NCI-H526 treated with DMSO at 0.1 percent for 48 hours (cell line): ENCODE data around the gene FOXF2.
"Not testable (repeated sequence)": the region's sequence is repeated elsewhere in the genome, so short reads cannot be mapped to it uniquely, and the experiment has no call there.

Source experiments
- DNase-seq: peaks from one replicate; lab custom pipeline; 2025; lab: John Stamatoyannopoulos, UW

FOXF2 gene

DNA sequence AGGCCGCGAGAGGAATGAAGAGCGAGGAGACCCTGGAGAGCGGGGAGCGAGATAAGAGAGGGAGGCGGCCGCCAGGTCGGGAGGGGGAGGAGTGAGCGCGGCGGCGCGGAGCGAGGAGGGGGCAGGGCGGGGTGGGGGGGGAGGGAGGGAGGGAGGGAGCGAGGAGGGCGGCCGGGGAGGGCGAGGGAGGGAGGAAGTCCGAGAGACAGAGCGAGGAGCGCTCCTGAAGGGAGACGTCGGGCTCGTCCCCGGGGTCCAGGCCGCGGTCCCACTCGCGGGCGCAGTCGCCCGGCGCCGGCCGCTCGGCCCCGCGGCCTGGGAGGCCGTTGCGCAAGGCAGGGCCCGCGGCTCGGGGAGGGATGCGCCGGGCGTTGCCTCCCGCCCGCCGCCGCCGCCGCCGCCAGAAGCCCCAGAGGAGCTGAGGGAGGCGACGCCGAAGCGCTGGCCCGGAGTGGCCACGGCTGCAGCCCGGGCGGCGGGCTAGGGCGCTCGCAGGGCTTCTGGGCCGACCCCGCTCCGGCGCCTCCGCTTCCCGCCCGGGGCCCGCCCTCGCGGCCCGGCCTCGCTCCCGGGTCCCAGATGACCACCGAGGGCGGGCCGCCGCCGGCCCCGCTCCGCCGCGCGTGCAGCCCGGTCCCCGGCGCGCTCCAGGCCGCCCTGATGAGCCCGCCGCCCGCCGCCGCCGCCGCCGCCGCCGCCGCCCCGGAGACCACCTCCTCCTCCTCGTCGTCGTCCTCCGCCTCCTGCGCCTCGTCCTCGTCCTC lies at the start of gene FOXF2:
TSS of gene FOXF2 (plus strand) at position 208 of the 764 bp plus-strand sequence. CDS start at position 580, 372 bp downstream.
- no peak for DNase-seq

DNA sequence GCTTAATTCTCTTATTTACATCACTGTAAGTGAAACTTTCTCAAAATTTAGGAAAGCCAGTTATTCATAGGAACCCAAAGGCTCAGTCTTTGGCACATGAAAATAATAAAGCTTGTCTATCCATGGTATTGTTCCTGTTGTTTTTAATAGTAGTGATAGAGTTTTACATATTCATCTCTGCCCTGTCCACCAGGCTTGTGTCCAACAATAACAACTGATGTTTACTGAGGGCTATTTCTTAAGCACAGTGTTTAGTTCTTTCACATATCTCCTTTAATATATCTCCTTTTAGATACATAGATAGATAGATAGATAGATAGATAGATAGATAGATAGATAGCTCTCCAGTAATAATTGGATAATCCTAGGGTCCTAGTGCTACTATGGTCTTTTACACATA lies 43.3 kb upstream of the FOXF2 start:
- DNase-seq, result no peak

DNA sequence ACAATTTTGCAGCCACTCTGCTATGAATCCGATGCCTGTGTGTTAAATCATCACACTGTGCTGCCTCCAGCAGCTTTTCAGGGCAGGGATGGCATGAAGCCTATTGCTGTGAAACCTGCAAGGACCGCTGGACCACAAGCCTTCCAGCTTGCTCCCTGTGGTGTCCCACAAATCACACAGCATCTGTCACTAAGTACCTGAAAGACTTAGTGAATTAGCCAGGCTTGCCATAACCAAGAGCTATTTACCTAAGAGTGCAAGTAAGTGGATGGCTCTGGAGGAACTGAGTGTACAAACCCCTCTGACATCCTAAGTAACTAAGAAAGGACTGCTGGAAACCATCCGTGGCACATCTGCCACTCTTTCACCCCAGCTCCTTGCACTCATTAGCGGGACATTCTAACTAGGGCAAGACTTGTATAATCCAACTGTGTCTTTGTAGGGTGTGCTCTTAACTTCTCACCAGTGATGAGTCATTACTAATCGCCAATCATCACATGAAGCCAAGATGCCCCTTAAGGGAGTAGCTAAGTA lies 42.8 kb upstream of the FOXF2 start:
- no peak for DNase-seq

DNA sequence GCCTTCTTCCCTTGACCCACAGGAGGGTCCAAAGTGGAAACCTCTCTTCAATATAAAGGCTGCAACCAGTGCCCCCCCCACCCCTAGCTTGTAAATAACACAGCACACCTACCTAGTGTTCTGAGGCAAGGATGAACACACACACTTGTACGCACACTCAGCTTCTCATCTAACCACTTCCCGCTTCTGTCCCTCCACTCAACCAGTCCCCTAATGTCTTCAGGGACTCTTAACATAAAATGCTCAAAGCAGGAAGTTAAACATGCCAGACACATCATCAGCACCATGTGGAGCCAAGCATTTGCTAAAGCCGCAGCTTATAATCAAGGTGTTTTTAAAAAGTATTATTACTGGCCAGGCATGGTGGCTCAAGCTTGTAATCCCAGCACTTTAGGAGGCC lies 42.2 kb upstream of the FOXF2 start:
- DNase-seq, result no peak

DNA sequence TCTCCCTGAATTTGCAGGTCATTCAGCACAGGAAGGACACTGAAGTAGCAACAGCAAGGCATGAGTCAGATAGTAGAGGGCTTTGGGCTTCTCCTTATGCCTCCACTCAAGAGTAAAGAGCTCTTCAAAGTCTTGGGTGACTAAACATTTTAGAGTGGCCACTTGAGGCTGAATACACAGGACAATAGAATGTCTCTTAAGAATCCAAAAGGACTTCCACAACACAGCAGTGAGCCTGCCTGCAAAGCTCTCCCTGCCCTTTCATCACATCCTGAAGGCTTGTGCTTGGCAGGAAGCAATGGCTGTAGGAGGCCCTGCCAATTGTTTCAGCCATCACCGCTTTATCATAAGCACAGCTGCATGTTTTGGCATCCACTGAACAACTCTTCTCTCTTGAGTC lies 40.7 kb upstream of the FOXF2 start:
- no peak for DNase-seq

DNA sequence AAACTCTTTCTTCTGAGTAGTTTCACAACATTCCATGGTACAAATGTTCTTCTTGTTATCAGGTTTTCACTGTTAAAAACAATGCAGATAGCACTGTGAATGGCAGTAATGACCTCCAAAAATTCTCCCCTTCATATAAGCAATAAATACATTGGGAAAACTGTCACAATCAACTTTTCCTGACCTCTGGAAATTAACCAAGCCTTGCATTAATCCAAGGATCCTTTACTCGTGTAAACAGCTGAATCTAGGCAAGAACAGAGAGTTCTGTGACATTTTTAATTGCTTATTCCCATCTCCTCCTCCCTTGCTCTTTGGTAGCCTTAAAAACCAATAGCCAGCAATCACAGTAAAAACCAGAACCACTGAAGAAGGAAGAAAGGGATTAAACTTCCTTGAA lies 39.7 kb upstream of the FOXF2 start:
- no peak for DNase-seq

DNA sequence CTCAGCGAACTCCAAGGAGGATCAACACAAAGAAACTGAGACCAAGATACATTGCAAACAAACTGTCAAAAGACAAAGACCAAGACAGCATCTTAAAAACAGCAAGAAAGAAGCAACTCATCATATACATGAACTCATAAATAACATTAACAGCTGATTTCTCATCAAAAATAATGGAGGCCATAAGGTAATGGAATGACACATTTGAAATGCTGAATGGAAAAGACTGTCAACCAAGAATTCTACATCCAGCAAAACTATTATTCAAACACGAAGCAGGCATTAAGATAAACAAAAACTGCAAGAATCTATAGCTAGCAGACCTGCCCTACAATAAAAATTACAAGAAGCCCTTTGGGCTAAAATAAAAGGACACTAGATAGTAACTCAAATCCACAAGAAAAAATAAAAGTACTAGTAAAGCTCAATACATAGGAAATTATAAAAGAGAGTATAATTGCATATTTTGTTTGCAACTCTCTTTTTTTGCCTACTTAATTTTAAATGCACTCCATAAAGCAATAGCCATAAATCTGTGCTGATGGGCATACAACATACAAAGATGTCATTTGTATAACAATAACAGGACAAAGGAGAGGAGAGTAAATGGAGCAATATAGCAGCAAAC lies 37.9 kb upstream of the FOXF2 start:
- no peak for DNase-seq

DNA sequence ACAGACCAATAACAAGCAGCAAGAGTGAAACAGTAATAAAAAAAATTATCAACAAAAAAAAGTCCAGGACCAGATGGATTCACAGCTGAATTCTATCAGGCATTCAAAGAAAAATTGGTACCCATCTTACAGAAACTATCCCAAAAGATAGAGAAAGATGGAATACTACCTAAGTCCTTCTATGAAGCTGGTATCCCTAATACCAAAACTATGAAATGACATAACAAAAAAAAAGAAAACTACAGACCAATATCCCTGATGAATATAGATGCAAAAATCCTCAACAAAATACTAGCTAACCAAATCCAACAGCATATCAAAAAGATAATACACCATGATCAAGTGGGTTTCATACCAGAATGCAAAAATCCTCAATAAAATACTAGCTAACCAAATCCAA lies 34.3 kb upstream of the FOXF2 start:
- DNase-seq, result not testable (repeated sequence)

DNA sequence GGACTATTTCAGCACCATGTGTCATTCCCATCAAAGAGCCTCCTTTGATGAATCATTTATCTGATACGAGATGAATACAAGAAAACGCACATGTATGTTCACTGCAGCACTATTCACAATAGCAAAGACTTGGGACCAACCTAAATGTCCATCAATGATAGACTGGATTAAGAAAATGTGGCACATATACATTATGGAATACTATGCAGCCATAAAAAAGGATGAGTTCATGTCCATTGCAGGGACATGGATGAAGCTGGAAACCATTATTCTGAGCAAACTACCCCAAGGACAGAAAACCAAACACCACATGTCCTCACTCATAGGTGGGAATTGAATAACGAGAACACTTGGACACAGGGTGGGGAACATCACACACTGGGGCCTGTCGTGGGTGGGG lies 27.7 kb upstream of the FOXF2 start:
- not testable (repeated sequence) for DNase-seq

DNA sequence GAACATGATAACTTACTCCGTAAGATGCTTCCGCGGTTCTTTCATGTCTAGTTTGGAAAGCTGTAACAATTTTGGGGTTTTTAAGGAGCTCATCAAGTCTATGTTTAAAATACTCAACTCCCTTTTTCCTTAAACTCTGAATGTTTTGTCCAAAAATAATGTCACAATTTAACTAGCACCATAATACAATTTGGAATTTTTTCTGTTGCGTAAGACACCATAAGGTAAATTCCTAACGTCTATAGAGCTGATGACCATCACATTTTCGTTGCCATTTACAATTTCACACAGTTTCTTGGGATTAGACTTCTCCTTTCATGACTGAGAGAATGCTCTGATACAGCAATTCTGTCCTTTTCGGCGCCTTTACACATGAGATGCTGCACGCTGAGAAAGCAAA lies 26.7 kb upstream of the FOXF2 start:
- DNase-seq, result no peak

DNA sequence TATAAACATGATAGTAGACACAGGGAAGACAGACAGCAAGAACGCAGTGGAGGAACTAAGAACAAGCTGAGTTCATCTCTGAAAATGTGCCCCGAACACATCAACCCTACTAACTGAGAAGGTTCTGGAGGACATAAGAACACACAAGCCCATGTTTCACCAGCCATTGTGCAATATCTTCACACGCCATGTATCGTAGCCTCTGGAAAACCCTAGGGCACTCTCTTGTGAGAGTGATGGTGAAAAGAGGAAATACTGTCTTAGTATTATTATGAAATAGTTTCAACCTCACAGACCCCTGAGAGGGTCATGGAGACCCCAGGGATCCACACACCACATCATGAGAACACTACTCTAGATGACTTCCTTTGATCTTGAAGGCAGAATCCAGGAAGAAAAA lies 26.1 kb upstream of the FOXF2 start:
- DNase-seq, result no peak

DNA sequence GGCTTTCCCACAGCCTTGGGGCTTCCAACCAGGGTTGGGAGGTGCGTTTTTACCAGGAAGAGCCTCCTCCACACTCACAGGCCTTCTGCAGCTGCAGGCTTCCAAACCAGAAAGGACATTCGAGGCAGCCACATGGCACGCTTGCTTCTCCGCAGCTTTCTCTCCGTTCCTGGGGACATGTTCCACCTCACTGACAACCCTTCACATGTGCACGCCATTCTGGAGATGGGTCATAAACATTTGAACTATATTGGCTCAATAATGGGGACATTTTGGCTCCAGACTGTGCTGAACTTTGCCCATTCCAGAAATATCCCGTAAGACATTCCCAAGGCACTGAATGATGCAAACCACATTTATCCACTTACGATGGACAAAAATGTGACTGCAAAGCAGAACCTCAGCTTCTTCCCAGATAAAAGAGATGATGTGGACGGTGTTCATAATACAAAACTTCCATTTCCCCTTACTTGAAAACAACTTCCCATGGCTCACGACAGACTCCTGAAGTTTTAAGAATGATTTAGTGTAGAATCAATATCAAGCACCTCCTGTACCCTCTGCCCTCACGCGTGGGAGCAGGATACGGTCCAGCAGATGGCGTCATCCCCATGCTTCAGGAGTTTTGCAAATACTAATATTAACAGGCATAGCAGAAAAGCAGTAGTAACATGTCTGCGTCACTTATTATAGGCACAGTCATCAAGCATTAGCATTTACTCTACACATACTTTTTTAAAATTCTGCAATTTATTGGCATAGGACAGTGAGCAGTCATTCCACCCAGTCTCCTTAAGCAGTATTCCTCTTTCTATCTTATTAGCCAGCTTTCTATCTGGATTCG lies 25.4 kb upstream of the FOXF2 start:
- DNase-seq, result no peak

DNA sequence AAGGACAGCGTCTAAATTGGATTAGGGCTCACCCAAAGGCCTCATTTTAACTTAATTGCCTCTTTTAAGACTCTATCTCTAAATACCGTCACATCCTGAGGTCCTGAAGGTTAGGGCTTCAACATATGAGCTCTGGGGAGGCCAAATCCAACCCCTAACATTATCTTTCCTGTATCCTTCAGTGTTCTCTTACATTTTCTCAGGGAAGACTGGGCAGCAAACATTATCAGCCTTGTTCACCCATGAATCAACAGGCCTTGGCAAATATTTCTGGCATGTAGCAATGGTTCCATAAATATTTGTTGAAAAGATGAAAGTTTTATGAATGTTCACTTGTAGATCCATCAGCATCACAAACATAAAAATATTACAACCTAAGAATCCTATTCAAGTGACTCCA lies 24.6 kb upstream of the FOXF2 start:
- DNase-seq, result no peak

DNA sequence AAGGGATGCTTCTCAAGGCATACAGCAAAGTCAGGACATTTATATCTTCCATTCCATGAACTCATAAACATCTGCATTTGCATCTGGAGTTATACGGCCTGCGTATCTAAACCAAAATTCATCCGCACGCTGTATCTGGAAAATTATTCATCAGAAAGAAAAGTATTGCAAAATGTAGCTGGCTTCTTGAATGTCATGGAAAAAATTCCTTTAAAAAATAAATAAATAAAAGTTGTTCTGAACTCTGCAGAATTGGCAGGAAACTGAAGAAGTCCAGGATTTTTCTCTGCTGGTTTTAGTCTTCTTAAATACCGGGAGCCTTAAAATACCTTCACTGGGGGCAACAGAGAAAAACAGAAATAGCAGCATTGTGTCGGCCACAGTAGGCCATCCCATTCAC lies 23.7 kb upstream of the FOXF2 start:
- no peak for DNase-seq

DNA sequence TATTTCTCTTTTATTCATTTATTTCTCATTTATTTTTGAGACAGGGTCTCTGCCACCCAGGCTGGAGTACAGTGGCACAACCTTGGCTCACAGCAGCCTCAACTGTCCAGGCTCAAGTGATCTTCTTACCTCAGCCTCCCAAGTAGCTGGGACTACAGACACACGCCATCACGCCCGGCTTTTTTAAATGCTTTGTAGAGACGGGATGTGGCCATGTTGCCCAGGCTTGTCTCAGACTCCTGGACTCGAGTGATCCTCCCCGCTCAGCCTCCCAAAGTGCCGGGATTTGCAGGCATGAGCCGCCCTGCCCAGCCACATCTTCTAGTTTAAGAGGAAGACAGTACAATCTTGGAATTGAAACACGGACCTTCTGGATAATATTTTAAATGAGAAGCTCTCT lies 21.6 kb upstream of the FOXF2 start:
- no peak for DNase-seq

DNA sequence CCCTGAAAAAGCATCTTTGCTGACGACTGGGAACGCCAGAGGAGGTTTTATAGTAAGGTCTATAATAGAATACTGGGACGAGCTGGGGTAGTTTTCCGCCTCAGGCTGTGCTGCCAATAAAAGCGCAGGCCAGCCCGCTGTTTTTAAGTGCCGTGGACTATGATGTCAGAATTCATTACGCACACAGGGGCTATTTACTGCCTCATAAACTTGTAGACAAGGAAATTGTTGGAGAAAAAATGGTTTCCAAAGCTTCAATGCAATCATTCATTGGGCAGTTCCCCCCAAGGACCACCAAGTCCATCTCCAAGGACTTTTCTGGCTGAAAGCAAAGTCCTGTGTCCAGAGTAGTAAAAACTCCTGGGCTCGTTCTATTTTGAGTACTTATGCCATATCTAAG lies 20.4 kb upstream of the FOXF2 start:
- no peak for DNase-seq

DNA sequence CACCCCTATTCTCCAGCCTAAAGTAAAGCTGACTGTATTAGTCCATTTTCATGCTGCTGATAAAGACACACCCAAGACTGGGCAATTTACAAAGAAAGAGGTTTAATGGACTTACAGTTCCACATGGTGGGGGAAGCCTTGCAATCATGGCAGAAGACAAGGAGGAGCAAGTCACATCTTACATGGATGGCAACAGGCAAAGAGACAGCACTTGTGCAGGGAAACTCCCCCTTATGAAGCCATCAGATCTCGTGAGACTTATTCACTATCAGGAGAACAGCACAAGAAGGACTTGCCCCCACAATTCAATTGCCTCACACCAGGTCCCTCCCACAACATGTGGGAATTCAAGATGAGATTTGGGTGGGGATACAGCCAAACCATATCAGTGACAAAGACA lies 19.7 kb upstream of the FOXF2 start:
- DNase-seq, result not testable (repeated sequence)

DNA sequence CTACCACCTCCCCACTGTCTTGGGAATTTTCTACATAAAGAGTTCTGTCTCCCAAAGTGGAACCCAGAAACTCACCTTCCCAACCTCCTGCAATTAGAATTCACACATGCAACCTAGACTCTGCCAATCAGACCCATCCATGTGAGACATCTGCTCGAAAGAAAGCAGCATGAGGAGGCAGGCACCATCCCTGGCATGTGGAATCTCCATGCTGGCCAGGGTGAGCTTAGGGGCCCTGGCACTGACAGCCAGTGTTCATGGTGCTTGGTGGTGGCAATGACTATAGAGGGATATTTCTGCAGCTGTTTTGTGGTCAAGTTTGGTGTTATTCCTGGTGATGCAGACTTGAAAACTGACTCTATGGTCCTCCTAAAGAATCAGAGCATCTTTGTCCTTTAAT lies 17.4 kb upstream of the FOXF2 start:
- no peak for DNase-seq

DNA sequence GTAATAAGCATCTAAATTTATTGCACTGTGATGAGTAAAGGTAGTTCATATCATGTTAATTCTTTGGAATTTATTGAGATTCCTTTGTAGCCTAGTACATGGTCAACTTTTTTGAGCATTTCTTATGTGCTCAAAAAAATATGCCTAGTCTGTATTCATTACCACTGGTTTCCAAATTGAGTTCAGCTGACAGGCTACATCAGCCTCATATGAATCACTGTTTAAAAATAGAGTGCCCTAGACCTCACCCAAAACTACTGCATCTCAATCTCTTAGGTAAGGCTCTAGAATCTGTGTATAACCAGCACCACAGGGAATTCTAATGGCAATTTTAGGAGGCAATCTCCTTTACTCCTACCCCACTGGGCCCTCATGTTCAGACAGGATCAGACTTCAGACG lies 16.7 kb upstream of the FOXF2 start:
- DNase-seq, result no peak

DNA sequence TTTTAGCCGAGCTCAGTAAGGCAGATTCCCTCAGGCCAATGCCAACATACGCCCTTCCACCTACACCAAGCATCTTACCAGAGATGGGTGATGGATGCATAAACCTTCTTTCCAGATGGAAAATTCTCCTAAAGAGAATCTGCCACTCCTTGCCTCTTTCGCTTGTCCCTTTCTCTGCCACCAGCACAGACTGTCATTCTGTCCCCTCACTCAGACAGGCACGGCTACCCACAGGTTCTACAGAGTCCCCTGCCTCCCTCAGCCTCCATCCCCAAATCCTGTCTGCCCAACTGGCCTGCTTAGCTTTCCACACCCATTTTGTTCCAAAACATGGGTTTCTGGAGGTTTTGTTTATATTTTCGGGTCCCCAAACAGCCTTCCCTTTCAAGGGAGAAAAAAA lies 12.7 kb upstream of the FOXF2 start:
- DNase-seq, result no peak

DNA sequence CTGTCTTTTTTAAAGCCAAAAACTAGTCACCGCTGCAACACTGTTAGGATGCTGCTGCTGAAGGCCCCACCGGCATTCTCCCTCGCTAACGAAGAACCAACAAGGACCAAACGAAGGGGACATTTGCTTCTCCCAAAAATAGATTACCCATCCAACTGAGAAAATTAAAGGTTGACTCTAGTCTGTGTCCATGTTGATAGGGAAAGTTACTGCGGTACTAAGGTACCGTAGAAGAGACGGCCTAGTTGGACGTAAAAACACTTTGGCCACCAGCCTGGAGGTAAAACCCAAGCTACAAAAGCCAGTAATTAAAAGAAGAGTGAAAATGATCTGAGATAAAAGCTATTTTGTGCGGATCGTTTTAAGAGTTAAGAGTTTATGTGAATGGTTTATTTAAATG lies 11.8 kb upstream of the FOXF2 start:
- DNase-seq, result no peak

DNA sequence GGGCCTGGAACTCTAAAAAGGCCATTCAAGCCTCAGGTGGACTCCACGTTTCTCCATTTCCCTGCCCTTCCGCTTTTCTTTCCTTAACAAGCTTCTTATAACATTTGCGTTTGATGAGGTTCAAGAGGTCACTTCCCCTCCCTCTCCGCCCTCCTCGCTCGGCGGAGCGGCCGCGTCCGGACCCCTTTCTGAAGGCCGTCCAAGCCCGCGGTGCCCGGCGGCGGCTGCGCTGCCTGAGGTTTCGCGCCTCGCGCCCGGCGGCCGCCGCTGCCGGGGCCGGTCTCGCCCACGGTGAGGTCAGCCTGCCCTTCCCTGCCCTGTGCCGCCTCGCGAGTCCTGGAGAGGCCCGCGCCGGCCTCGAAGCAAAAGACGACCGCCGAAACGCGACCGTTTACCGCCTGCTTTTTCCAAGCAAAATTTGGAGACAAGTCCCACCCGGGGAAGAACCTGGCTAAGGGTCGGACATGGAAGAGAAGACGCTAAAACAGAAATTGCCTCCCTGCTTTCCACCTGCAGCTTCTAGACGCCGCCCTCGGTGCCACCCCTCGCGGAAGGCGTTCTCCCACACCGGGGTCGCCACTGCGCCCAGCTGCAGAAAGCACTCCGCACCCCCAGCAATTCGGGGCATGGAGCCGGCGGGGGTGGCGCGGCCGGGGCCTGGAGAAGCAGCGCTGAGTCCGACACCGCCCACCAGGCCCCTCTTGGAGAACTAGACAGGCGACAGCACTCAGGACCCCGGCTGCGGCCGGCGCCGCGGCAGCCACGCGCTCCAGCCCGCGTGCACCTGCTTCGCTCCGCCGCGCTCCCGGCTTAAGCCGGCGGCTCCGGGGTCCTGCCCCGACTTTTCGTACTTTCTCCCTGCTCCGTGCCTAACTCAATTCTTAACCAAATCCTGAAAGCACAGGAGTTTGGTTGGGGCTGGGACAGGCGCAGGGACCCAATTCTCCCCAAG lies 11.0 kb upstream of the FOXF2 start:
- no peak for DNase-seq
